Tibial artery (tissue), 4 donors: ENCODE measurements around the gene HOXA9.

Experiments
- DNase-seq, 2 donors: peaks; one replicate each; pipeline ENCODE4 v3.0.0-alpha.2; 2019
- H3K27ac ChIP-seq, 2 donors: fragments of 200-600 bp; sonication (generic) in 1 of 2; 1 replicate in 1 of 2; 2 replicates in 1 of 2; pipeline ENCODE4 v1.5.1; 2018 to 2019; ENCODE audit warnings: mild to moderate bottlenecking in 1 of 2
- H3K27me3 ChIP-seq, 2 donors: fragments of 200-600 bp; sonication (generic) in 1 of 2; one replicate each; pipeline versions ENCODE4 v1.5.1 to v1.6.0; 2016 to 2019
- H3K36me3 ChIP-seq, 3 donors: fragments of 200-600 bp; sonication (generic) in 2 of 3; one replicate each; pipeline ENCODE4 v1.5.1; 2016 to 2019; ENCODE audit warnings: mild to moderate bottlenecking in 2 of 3
- H3K4me1 ChIP-seq, 4 donors: fragments of 200-600 bp; sonication (generic) in 2 of 4; 1 replicate in 3 of 4; 2 replicates in 1 of 4; pipeline ENCODE4 v1.5.1; 2016 to 2019
- H3K4me3 ChIP-seq, 2 donors: fragments of 200-600 bp; sonication (generic) in 1 of 2; 1 replicate in 1 of 2; 2 replicates in 1 of 2; pipeline ENCODE4 v1.5.1; 2018 to 2019; ENCODE audit warnings: mild to moderate bottlenecking in 2 of 2
- H3K9me3 ChIP-seq, 3 donors: fragments of 200-600 bp; sonication (generic) in 1 of 3; one replicate each; pipeline ENCODE4 v1.5.1; 2016 to 2019
- intact Hi-C: fragments of 100-400 bp; cut with DNase I; formaldehyde crosslinking; loops from one replicate; pipeline ENCODE4 v1.15.0; 2023; ENCODE audit warnings: low total_unique reads
- TF ChIP-seq, protein P1 (sequence below), 2 experiments: fragments of 200-600 bp in 1 of 2; fragments of 450-650 bp in 1 of 2; IDR thresholded peaks; one replicate each; pipeline ENCODE4 v1.5.1; 2017 to 2019; ENCODE audit warnings: antibody characterized with exemption in 2 of 2, mild to moderate bottlenecking in 1 of 2, moderate library complexity in 1 of 2

Gene HOXA9

DNA sequence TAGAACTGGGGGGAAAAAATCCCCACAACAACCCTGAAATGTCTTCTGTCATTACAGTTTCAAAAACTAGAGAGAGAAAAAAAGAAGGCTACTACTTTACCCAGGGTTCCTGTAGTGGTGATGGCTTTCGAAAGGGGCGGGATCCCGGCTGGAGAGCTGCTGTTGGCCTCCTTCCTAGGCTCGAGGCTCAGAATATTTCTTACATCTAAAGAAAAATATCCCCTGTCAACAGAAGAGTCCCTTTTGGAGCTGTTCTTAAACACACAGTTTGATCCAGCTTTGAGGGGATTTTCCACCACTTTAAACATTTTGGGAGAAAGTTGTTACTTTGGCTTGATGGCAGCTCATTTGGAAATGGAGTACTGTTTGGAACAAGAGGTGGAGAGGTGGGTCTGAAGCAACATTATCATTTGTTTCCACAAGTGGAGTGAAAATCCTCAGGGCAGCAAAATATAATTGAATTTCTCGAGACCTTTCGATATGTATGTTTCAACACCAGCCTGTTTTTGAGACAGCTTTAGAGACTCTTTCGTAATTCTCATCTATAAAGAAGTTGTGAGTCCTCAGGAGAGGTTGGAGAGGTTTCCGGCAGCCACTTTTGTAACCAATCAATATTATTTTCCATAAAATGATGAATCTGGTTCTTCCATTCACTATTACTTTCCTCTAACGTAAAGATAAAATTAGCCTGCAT lies 29.5 kb upstream of the HOXA9 start:
- TF ChIP-seq, protein P1, sequence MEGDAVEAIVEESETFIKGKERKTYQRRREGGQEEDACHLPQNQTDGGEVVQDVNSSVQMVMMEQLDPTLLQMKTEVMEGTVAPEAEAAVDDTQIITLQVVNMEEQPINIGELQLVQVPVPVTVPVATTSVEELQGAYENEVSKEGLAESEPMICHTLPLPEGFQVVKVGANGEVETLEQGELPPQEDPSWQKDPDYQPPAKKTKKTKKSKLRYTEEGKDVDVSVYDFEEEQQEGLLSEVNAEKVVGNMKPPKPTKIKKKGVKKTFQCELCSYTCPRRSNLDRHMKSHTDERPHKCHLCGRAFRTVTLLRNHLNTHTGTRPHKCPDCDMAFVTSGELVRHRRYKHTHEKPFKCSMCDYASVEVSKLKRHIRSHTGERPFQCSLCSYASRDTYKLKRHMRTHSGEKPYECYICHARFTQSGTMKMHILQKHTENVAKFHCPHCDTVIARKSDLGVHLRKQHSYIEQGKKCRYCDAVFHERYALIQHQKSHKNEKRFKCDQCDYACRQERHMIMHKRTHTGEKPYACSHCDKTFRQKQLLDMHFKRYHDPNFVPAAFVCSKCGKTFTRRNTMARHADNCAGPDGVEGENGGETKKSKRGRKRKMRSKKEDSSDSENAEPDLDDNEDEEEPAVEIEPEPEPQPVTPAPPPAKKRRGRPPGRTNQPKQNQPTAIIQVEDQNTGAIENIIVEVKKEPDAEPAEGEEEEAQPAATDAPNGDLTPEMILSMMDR (IDR thresholded peaks at IDR 0.05) = no peak
- H3K36me3 ChIP-seq = no peaks in the 10 kb centered on the region
- H3K4me3 ChIP-seq = no peak overlapping the region
- intact Hi-C loops = loop anchor here (10.0 kb wide), 2 partner anchors 730 to 900 kb away; no protein-coding TSS in a partner anchor
- H3K27me3 ChIP-seq = peaks cover 4 to 95% of the 10 kb centered on the region in 2 donors
- H3K9me3 ChIP-seq = no peaks in the 10 kb centered on the region
- peaks cover 0 to 29% (median 13%) of the 10 kb centered on the region in 4 donors for H3K4me1 ChIP-seq
- DNase-seq = no peak
- H3K27ac ChIP-seq = no peak overlapping the region

GRCh38 chr7:27194002-27194352 lies 28.6 kb upstream of the HOXA9 start:
- Histone ChIP-seq H3K27me3 (peaks cover 2 to 95% of the 10 kb centered on the region in 2 donors), H3K4me3 (no peak overlapping the region), H3K4me1 (peaks cover 0 to 21% (median 10%) of the 10 kb centered on the region in 4 donors), H3K27ac (no peak overlapping the region), H3K36me3 (no peaks in the 10 kb centered on the region), H3K9me3 (no peaks in the 10 kb centered on the region)
- TF ChIP-seq, protein P1 (IDR thresholded peaks at IDR 0.05) = no peak
- intact Hi-C loops = loop anchor here (10.0 kb wide), 2 partner anchors 731 to 901 kb away; no protein-coding TSS in a partner anchor
- DNase-seq = no peak

DNA sequence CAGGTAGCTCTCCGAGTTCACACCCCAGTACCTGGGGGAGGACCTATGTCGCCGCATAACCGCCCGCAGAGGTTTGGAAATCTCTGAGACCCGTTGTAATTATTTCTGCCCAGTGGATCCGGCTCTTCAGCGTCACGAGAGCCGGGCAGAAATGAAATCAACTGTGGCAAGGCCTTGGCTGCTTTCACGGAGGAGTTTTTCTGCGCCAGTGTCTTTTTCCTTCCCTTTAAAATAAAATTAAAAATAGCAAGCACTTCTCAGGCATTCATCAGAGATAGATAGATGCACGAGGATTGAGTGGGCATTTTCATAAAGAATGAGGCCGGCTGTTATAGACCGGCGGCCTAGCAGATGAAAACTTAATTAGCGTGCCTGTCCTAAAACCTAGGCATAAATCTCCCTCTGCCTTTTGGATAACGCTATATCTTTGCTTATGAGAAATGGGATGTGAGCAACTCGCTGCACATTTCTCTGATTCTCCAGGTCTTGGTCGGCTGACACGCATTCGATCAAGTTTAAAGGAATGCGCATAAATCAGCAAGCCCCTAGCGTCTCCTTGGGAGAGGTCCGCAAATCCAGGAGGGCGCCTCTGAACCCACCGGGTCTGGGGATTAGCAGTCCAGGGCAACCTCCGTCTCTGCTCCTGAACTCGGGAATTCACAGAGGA lies 28.1 kb upstream of the HOXA9 start:
- intact Hi-C loops = loop anchor here (10.0 kb wide), 2 partner anchors 731 to 901 kb away; no protein-coding TSS in a partner anchor
- peak; percentile 14 to 33 for DNase-seq
- Histone ChIP-seq H3K36me3 (no peaks in the 10 kb centered on the region), H3K27ac (no peak overlapping the region), H3K4me1 (peaks cover 0 to 16% (median 8%) of the 10 kb centered on the region in 4 donors), H3K27me3 (peaks cover 0 to 95% of the 10 kb centered on the region in 2 donors), H3K4me3 (peak overlapping the region in 1 of 2 donors; percentile 42), H3K9me3 (no peaks in the 10 kb centered on the region)
- TF ChIP-seq, protein P1 (IDR thresholded peaks at IDR 0.05) = no peak

DNA sequence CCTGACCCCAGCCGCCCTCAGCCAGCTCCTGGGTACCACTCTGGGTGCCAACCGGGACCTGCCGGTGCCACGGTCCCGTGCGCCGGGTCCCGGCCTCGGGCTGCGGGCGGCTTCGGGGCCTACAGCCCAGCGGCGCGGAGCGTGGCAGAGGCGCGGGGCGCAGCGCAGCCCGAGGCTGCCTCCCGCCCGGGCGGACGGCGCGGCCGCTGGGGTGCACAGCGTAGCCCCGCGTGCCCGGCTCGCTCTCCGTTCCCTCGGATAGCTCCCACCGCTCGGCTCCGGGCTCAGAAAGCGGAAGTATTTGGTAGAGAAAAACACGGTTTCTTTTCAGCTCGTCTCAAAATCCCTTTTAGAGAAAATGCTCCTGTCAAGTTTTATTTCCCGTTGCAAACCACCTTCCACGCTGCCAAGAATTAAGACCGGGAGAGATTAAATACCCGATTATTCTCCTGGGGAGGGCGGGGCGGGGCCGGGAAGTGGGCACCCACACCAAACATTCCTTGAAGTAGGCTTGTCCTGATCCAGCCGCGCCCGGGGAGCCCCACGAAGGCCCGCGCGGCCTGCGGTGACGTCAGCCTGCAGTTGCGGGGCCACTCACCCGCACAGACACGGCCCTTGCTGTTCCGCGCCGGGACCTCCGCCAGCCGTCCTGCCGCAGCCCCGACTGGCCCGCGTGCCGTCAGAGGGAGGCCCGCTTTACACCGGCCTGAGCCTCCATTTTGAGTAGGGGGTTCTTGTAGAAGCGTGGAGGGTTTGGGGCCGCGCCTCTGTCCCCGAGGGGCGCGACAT lies 27.4 kb upstream of the HOXA9 start:
- H3K4me1 ChIP-seq = peaks cover 0 to 13% (median 8%) of the 10 kb centered on the region in 4 donors
- H3K36me3 ChIP-seq = no peaks in the 10 kb centered on the region
- no peak overlapping the region for H3K27ac ChIP-seq
- TF ChIP-seq, protein P1 (IDR thresholded peaks at IDR 0.05) = no peak
- intact Hi-C loops = loop anchor here (10.0 kb wide), 2 partner anchors 732 to 902 kb away; no protein-coding TSS in a partner anchor
- peaks cover 0 to 95% of the 10 kb centered on the region in 2 donors for H3K27me3 ChIP-seq
- peak overlapping the region; percentile 38 to 42 for H3K4me3 ChIP-seq
- no peaks in the 10 kb centered on the region for H3K9me3 ChIP-seq
- DNase-seq = peak; percentile 26 to 66

GRCh38 chr7:27191833-27192545 lies 26.7 kb upstream of the HOXA9 start:
- H3K4me1 ChIP-seq = peaks cover 0 to 13% (median 8%) of the 10 kb centered on the region in 4 donors
- no peak overlapping the region for H3K27ac ChIP-seq
- peaks cover 0 to 94% of the 10 kb centered on the region in 2 donors for H3K27me3 ChIP-seq
- intact Hi-C loops = loop anchor here (10.0 kb wide), 2 partner anchors 733 to 903 kb away; no protein-coding TSS in a partner anchor
- H3K4me3 ChIP-seq = peak overlapping the region; percentile 38 to 42
- TF ChIP-seq, protein P1 (IDR thresholded peaks at IDR 0.05) = no peak
- peak; percentile 22 to 62 for DNase-seq
- no peaks in the 10 kb centered on the region for H3K36me3 ChIP-seq
- H3K9me3 ChIP-seq = no peaks in the 10 kb centered on the region
